Fibroblast of villous mesenchyme (primary cell): Measurements from ENCODE around the gene BMPER. TPM values are rescaled to one million over a fixed set of nuclear protein-coding genes. Genes with fewer than 3 reads are reported as not detected.

Source experiments
- DNase-seq: peaks from one replicate; pipeline ENCODE4 v3.0.0-alpha.2; 2010; ENCODE audit warnings: low read depth
- H3K4me3 ChIP-seq: 2 replicates; pipeline ENCODE4 v1.5.1; 2011; ENCODE audit warnings: low read depth, mild to moderate bottlenecking, low read length
- CTCF ChIP-seq: IDR thresholded peaks from 2 replicates; pipeline ENCODE4 v1.5.1; 2012; ENCODE audit warnings: low read depth, mild to moderate bottlenecking, low read length; ENCODE audit not compliant: insufficient read depth
- total RNA-seq: library from RNA; depleted of rRNA; stranded (reverse); fragments of >200 nt; gene quantifications from 2 replicates; pipeline ENCODE4 v1.2.3, GENCODE V29; 2012

The BMPER gene
- total RNA-seq, 1 donor, result 7.8 TPM

DNA sequence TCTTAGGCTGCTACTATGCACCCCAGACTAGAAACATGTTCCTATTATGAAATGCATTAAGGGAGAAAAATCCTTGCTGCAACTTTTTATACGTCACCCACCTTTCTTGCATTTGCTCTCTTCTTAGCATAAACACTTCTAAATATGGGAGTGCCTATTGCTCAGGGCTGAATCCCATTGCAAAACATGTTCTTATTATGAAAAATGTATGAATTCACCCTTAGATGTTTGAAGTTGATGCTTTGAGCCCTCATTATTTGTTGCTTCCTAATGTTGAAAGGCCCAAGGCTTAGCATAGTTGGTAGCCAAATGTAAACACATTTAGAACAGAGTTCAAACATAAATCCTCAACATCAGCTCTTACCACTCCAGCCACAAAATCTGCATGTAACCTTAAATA lies 52.8 kb downstream of the BMPER start:
- DNase-seq, result peak; percentile 77
- TF ChIP-seq CTCF, result no peak
- H3K4me3 ChIP-seq, result no peak overlapping the region

GRCh38 chr7:33959676-33960075 lies 54.3 kb downstream of the BMPER start:
- H3K4me3 ChIP-seq, result no peak overlapping the region
- DNase-seq, result no peak
- no peak for TF ChIP-seq CTCF

DNA sequence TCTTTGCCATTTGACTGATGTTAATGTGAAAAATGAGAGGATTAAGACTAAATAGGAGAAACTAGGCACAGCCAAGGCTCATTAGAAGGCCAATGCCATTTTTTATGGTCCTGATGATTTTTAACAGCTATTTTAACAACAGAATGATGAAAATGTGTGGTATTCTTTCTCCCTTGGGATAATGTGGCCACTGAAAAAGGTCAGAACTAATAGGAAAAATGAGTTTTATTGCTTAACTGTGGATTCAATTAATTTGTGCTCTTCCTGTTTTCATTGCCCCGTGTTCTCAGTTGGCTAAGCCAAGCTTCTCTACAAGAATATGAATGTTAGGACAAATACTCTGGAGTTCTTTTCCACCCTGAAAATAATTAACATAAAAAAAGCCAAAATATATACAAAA lies 56.6 kb downstream of the BMPER start:
- no peak overlapping the region for H3K4me3 ChIP-seq
- no peak for DNase-seq
- no peak for TF ChIP-seq CTCF

DNA sequence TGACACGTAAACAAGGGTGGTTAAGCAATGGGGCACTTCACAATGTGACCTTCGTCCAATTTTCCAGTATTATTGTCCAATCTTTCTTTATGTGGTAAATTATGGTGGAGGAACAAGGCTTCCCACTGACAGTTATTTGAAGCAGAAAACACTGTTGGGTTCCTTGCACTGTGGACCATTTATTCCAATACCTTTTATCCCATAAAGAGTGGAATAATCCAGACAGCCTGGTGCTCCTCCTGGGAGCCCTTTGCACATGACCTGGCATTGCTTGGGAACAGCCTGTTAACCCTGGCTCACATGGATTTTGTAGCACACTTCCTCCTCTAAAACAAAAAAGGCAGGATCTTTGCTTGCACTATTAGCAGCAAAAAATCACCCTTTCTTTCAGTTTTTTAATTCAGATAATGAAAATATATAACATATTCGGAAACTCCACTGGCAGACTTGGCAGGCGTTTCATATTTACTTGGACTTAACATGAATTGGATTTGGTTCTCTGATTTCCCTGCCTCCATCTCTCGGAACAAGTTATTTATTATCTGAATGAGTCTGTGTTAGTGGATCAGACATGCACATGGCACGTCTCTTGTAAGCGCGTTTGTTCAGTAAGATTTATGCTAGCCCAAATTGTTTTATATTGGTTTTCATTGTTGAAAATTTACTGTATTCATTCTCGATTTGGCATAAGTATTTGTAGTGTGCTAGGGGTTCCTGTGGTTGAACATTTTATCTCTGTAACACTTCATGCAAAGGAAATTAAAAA lies 59.3 kb downstream of the BMPER start:
- no peak for TF ChIP-seq CTCF
- no peak for DNase-seq
- no peak overlapping the region for H3K4me3 ChIP-seq

- no peak for TF ChIP-seq CTCF
- H3K4me3 ChIP-seq, result no peak overlapping the region
- DNase-seq, result peak; percentile 39
Measured at GRCh38 chr7:33965183-33965744, 59.9 kb downstream of the BMPER start.

- TF ChIP-seq CTCF, result no peak
- no peak for DNase-seq
- no peak overlapping the region for H3K4me3 ChIP-seq
Measured at GRCh38 chr7:33968591-33968990, 63.3 kb downstream of the BMPER start.
